T-cell (primary cell): ENCODE measurements around the gene KRT27. TPM values are rescaled to one million over a fixed set of nuclear protein-coding genes. Genes with fewer than 3 reads are reported as not detected.

ENCODE experiments used
- ATAC-seq, 4 experiments: fragments of 200-7000 bp in 3 of 4; fragments of 150-1000 bp in 1 of 4; cut with Tn5 transposase; replicated peaks in 1 of 4; 1 replicate in 3 of 4; 2 replicates in 1 of 4; pipeline ENCODE4 v1.10.0; 2021; ENCODE audit warnings: moderate library complexity in 3 of 4, mild to moderate bottlenecking in 2 of 4, moderate number of reproducible peaks in 1 of 4
- CTCF ChIA-PET, 2 donors: fragments of 300-600 bp; sonication (Branson Sonifier 250); formaldehyde crosslinking; loops; one replicate each; lab custom pipeline; 2022; ENCODE audit warnings: antibody characterized with exemption in 2 of 2; lab: Charles Lee
- POLR2A ChIA-PET, 2 donors: fragments of 300-600 bp; sonication (Branson Sonifier 250); formaldehyde crosslinking; loops; one replicate each; lab custom pipeline; 2022; ENCODE audit warnings: antibody characterized with exemption in 2 of 2; lab: Charles Lee
- DNase-seq, 35 experiments: peaks; one replicate each; pipeline versions ENCODE4 v3.0.0 to v3.0.0-alpha.2; 2013 to 2023
- H3K27ac ChIP-seq: one replicate; pipeline ENCODE4 v1.5.1; 2013; ENCODE audit warnings: low read length
- H3K27me3 ChIP-seq, 2 experiments: replicated peaks in 1 of 2; 1 replicate in 1 of 2; 2 replicates in 1 of 2; pipeline versions ENCODE4 v1.6.1 to v1.7.0; 2013; ENCODE audit warnings: low read length in 1 of 2, mixed read lengths in 1 of 2; ENCODE audit not compliant: control insufficient read depth in 2 of 2, insufficient read depth in 2 of 2; ENCODE audit errors: extremely low read depth in 1 of 2
- H3K36me3 ChIP-seq, 2 donors: 1 replicate in 1 of 2; 2 replicates in 1 of 2; pipeline versions ENCODE4 v1.6.1 to v1.7.0; 2013; ENCODE audit warnings: low read length in 1 of 2; ENCODE audit not compliant: control insufficient read depth in 2 of 2, insufficient read depth in 1 of 2; ENCODE audit errors: extremely low read depth in 1 of 2
- H3K4me1 ChIP-seq, 2 experiments: 1 replicate in 1 of 2; 2 replicates in 1 of 2; pipeline versions ENCODE4 v1.6.1 to v1.7.0; 2013; ENCODE audit warnings: low read length in 2 of 2, mixed read lengths in 1 of 2; ENCODE audit not compliant: insufficient read depth in 2 of 2, control insufficient read depth in 1 of 2; ENCODE audit errors: extremely low read depth in 1 of 2
- H3K4me3 ChIP-seq, 2 donors: 1 replicate in 1 of 2; 2 replicates in 1 of 2; pipeline versions ENCODE4 v1.5.1 to v1.7.0; 2013; ENCODE audit warnings: mild to moderate bottlenecking in 2 of 2, low read length in 1 of 2, moderate library complexity in 1 of 2; ENCODE audit not compliant: control insufficient read depth in 1 of 2; ENCODE audit errors: extremely low read depth in 1 of 2
- H3K9me3 ChIP-seq: 2 replicates; pipeline ENCODE4 v1.7.0; 2013
- H3K27ac Mint-ChIP-seq, 2 donors: one replicate each; pipeline ENCODE4 v1.8.0; 2020 to 2021; ENCODE audit warnings: mild to moderate bottlenecking in 2 of 2, mixed read lengths in 2 of 2
- H3K27me3 Mint-ChIP-seq, 2 donors: one replicate each; pipeline ENCODE4 v1.8.0; 2021 to 2022; ENCODE audit warnings: mixed read lengths in 2 of 2
- H3K36me3 Mint-ChIP-seq: one replicate; pipeline ENCODE4 v1.8.0; 2021; ENCODE audit warnings: mixed read lengths
- H3K4me1 Mint-ChIP-seq, 3 donors: one replicate each; pipeline ENCODE4 v1.8.0; 2020 to 2022; ENCODE audit warnings: mixed read lengths in 3 of 3, mild to moderate bottlenecking in 1 of 3
- H3K4me3 Mint-ChIP-seq, 3 donors: one replicate each; pipeline ENCODE4 v1.8.0; 2020 to 2022; ENCODE audit warnings: mild to moderate bottlenecking in 3 of 3, mixed read lengths in 3 of 3, moderate library complexity in 3 of 3
- H3K9me3 Mint-ChIP-seq, 3 donors: one replicate each; pipeline ENCODE4 v1.8.0; 2020 to 2022; ENCODE audit warnings: mixed read lengths in 3 of 3
- WGBS: methylation state at CpG from one replicate; pipeline ENCODE4 v1.1.5; 2013; ENCODE audit warnings: missing lambda C conversion rate; ENCODE audit not compliant: insufficient coverage; 5-methylcytosine and 5-hydroxymethylcytosine counted together
- total RNA-seq, 35 experiments: library from RNA in 6 of 35; stranded (reverse) in 6 of 35; fragments of 120-200 nt in 1 of 35; gene quantifications; one replicate each; pipeline versions ENCODE4 v1.2.1 to v1.2.4 and lab custom pipeline; 2013 to 2026

Gene KRT27, protein sequence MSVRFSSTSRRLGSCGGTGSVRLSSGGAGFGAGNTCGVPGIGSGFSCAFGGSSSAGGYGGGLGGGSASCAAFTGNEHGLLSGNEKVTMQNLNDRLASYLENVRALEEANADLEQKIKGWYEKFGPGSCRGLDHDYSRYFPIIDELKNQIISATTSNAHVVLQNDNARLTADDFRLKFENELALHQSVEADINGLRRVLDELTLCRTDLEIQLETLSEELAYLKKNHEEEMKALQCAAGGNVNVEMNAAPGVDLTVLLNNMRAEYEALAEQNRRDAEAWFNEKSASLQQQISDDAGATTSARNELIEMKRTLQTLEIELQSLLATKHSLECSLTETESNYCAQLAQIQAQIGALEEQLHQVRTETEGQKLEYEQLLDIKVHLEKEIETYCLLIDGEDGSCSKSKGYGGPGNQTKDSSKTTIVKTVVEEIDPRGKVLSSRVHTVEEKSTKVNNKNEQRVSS
- total RNA-seq (not detected), total RNA-seq (lab: John Stamatoyannopoulos, UW) (0 reads per million in 29 experiments)
- total RNA-seq (2013) = not detected

GRCh38 chr17:40782450-40782849, at the start of gene KRT27:
KRT27 (minus strand) TSS chr17:40782550; CDS start chr17:40782493, 57 bp downstream.
- H3K27ac Mint-ChIP-seq = no peak within 1 kb of the TSS
- Histone ChIP-seq H3K4me1 (peaks cover 0 to 4% of the 10 kb centered on the region in 2 experiments), H3K4me3 (no peak within 1 kb of the TSS), H3K27ac (no peak within 1 kb of the TSS), H3K9me3 (no peaks in the 10 kb centered on the region), H3K36me3 (no peaks in the 10 kb centered on the region), H3K27me3 (peaks cover 8 to 29% of the 10 kb centered on the region in 2 experiments)
- no peaks in the 10 kb centered on the region for H3K9me3 Mint-ChIP-seq
- ATAC-seq = no peak
- DNase-seq = no peak
- H3K27me3 Mint-ChIP-seq = peaks cover 35 to 55% of the 10 kb centered on the region in 2 donors
- no CpG with 5 or more reads among the region's 4 CpGs for WGBS
- H3K4me1 Mint-ChIP-seq = peaks cover 0 to 8% (median 2%) of the 10 kb centered on the region in 3 donors
- POLR2A ChIA-PET = interaction anchor here in 1 of 2 donors (0.6 kb wide), 1 partner anchor 847 kb away, joined by 3 read pairs; no protein-coding TSS in a partner anchor
- no peak within 1 kb of the TSS for H3K4me3 Mint-ChIP-seq
- H3K36me3 Mint-ChIP-seq = no peaks in the 10 kb centered on the region
- CTCF ChIA-PET = interaction anchor here in 1 of 2 donors (0.7 kb wide), 1 partner anchor 80 kb away, joined by 3 read pairs; no protein-coding TSS in a partner anchor

- Histone ChIP-seq H3K4me1 (no peaks in the 10 kb centered on the region), H3K36me3 (peaks cover 0 to 6% of the 10 kb centered on the region in 2 donors), H3K27me3 (no peaks in the 10 kb centered on the region), H3K27ac (no peak overlapping the region), H3K9me3 (no peaks in the 10 kb centered on the region), H3K4me3 (no peak overlapping the region)
- peaks cover 0 to 5% (median 0%) of the 10 kb centered on the region in 3 donors for H3K9me3 Mint-ChIP-seq
- 100% methylated on average over 1 of the region's 2 CpGs for WGBS
- no peak overlapping the region for H3K27ac Mint-ChIP-seq
- ATAC-seq = no peak
- POLR2A ChIA-PET = no interaction called here
- no peak overlapping the region for H3K4me3 Mint-ChIP-seq
- peaks cover 0 to 4% of the 10 kb centered on the region in 2 donors for H3K27me3 Mint-ChIP-seq
- CTCF ChIA-PET = no interaction called here
- peaks cover 4 to 10% (median 6%) of the 10 kb centered on the region in 3 donors for H3K4me1 Mint-ChIP-seq
- H3K36me3 Mint-ChIP-seq = peaks cover 33% of the 10 kb centered on the region
- no peak for DNase-seq
Observed at GRCh38 chr17:40830085-40830776, 47.9 kb upstream of the KRT27 start.

DNA sequence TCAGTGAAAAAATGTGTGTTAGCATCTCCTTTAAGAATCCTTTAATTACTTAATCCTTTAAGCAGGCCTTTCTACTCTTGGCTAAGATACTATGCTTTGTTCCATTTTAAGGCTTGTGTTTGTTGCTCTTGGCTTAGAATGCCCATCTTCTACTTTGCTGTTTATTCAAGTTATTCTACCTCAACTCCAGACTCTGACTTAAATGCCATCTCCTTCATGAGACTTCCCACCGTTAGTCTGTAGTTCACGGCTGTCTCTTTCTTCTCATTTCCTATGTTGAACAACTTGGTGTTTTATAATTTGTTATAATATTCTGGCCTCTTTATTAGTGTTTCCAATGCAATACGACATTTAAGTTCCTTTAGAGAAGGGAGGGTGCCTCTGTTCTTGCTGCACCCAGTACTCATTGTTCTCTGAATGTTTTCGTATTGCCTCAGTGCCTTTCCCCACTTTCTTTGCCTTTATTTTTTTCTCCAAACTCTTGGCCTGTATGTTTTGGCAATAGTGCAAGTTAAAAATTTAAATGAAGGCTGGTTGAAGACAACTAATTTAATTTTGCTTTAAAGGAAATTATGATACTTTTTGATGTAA, 46.2 kb upstream of the KRT27 start:
- no peak overlapping the region for H3K4me3 ChIP-seq
- H3K27me3 ChIP-seq = no peaks in the 10 kb centered on the region
- Mint-ChIP-seq H3K36me3 (peaks cover 29% of the 10 kb centered on the region), H3K27ac (no peak overlapping the region), H3K9me3 (peaks cover 0 to 5% (median 0%) of the 10 kb centered on the region in 3 donors), H3K4me1 (peaks cover 4 to 10% (median 6%) of the 10 kb centered on the region in 3 donors), H3K27me3 (peaks cover 6 to 11% of the 10 kb centered on the region in 2 donors), H3K4me3 (no peak overlapping the region)
- H3K27ac ChIP-seq = no peak overlapping the region
- no peaks in the 10 kb centered on the region for H3K4me1 ChIP-seq
- ChIA-PET POLR2A (no interaction called here), CTCF (interaction anchor here in 1 of 2 donors (0.6 kb wide), 1 partner anchor 820 kb away, joined by 6 read pairs; no protein-coding TSS in a partner anchor)
- H3K36me3 ChIP-seq = no peaks in the 10 kb centered on the region
- ATAC-seq (no peak), DNase-seq (no peak)
- WGBS = no CpG with 5 or more reads among the region's 4 CpGs
- no peaks in the 10 kb centered on the region for H3K9me3 ChIP-seq

DNA sequence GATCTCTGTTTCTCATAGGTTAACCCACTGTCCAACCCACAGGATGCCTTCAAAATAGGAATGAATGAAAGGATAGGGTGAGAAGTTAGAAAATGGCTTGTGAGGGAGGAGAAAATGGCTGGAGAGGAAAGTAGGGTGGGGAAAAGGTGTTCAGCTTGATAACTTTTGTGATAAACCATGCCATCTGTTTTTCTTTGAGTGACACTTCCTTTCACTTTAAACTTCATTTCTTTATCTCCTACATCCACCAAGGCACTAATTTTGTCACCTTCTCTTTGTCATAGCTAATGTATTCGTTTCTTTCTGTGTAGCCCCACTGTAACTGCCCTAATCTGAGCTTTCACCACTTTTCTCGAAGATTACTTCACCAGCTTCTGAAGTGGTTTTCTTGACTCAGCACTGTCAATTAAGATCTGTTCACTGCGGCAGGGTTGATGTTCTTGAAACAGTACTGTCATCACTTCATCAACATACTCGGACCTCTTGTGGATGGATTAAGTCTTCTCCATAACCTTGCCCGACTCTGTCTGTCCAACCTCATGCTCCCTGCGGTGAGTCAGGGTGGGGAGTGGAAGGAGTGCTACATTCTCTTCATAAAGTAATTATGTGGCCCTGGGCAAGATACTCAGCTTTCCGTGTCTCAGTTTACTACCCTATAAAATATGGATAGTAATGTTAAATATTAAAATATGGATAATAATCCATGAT, 45.5 kb upstream of the KRT27 start:
- 0% methylated on average over 1 of the region's 7 CpGs for WGBS
- peaks cover 4 to 10% (median 6%) of the 10 kb centered on the region in 3 donors for H3K4me1 Mint-ChIP-seq
- POLR2A ChIA-PET = no interaction called here
- no peak for ATAC-seq
- peaks cover 0 to 5% (median 0%) of the 10 kb centered on the region in 3 donors for H3K9me3 Mint-ChIP-seq
- H3K27ac ChIP-seq = no peak overlapping the region
- H3K36me3 Mint-ChIP-seq = peaks cover 28% of the 10 kb centered on the region
- no peaks in the 10 kb centered on the region for H3K36me3 ChIP-seq
- H3K4me3 ChIP-seq = no peak overlapping the region
- DNase-seq = no peak
- no peaks in the 10 kb centered on the region for H3K9me3 ChIP-seq
- H3K27ac Mint-ChIP-seq = no peak overlapping the region
- no peaks in the 10 kb centered on the region for H3K4me1 ChIP-seq
- H3K27me3 ChIP-seq = no peaks in the 10 kb centered on the region
- CTCF ChIA-PET = no interaction called here
- H3K4me3 Mint-ChIP-seq = no peak overlapping the region
- H3K27me3 Mint-ChIP-seq = peaks cover 6 to 11% of the 10 kb centered on the region in 2 donors

DNA sequence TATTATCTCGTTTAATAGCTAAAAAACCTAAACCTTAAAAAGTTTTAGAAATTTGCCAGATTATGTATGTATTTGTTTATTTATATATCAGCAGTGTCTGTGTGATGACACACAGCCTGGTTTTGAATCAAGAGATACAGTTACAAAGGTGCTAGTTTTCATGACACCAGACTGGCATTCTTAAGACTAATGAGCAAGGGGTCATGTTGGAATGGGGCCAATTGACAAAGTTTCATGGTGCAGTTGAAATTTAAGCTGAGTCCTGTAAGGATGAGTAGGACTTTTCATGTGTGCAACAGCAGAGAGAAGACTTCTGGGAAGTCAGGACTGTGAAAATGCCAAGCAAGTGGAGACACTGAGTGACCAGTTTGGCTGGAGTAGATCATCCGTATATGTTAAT, 43.2 kb upstream of the KRT27 start:
- Mint-ChIP-seq H3K36me3 (peaks cover 34% of the 10 kb centered on the region), H3K4me3 (no peak overlapping the region), H3K27me3 (peaks cover 6 to 11% of the 10 kb centered on the region in 2 donors), H3K4me1 (peaks cover 4 to 11% (median 6%) of the 10 kb centered on the region in 3 donors), H3K27ac (no peak overlapping the region), H3K9me3 (peaks cover 0 to 5% (median 0%) of the 10 kb centered on the region in 3 donors)
- DNase-seq = no peak
- no peaks in the 10 kb centered on the region for H3K4me1 ChIP-seq
- H3K27ac ChIP-seq = no peak overlapping the region
- no CpG with 5 or more reads among the region's 2 CpGs for WGBS
- H3K27me3 ChIP-seq = peaks cover 0 to 4% of the 10 kb centered on the region in 2 experiments
- no peaks in the 10 kb centered on the region for H3K9me3 ChIP-seq
- peaks cover 0 to 5% of the 10 kb centered on the region in 2 donors for H3K36me3 ChIP-seq
- ChIA-PET CTCF (no interaction called here), POLR2A (no interaction called here)
- ATAC-seq = no peak
- H3K4me3 ChIP-seq = no peak overlapping the region
